ENCODE measurements around the gene PER1.

Gene PER1

DNA sequence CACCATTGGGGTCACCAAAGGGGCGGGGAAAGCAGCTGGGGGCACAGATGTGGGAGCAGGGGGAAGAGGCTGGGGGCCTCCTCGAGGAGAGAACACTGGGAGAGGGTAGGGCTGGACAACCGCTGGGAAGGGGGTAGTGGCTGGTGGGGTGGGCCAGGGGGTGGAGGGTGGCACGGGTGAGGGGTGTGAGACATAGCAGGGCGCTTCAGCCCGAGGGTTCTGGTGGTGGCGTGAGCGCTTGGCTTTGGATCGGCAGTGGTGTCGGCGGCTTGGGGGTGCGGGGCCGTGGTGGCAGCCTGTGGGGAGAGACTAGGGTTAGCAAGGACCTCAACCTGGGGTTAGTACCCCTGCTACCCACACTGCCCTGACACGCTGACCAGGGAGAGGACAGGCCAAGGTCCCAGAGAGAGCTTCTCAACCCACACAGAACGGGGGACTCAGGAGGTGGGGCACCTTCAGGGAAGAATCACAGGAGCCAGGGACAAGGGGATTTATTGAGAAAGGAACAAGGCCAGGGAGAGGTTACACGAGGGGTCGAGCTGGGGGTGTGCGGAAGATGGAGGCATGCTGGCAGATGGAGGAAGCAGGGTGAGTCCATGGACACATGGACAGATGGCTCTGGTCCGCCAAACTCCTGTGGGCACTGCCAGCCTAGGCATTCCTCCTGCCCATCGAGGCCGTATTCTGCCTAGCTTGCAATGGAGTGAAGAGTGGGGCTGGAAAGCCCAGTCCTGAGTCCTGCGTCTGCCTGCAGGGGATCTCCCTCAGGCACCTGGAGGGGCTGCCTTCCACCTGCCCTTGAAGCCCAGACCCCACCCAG is 8.4 kb downstream of the PER1 start:
- H3K4me3 ChIP-seq (ENCODE audit: low read depth, low read length), result no peak overlapping the region
- DNase-seq (ENCODE audit: low read depth), result no peak

DNA sequence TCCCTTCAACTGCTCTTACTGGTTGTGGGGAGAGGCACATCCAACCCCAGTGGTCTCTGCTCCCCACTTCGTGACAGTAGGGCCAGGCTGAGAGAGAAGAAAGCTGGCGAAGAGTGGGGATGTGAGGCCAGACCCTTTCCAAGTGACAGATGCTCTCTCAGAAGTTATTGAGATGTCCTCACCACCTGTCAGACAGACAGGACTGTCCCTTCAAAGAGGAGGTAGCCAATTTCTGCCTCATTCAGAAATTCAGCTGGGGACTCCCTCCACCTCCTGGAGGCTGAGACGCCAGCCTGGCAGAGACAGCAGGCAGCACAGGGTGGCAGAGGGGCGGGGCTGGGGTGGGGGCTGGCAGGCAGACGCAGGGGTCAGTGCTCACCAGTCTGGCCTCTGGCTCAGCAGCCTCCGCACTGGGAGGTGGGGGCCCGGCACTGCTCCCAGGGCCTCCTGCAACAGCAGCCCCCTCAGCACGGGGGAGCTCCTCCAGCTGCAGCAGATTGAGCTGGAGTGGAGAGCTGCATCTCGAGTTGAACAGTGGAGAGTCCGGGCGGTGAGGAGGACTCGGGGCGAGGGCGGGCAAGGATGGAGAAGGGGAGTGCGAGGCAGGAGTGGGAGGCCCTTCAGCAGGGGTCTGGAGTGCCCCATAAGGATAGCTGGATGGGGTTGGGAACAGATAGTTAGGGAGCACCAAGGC is 9.2 kb downstream of the PER1 start:
- H3K4me3 ChIP-seq (ENCODE audit: low read depth, low read length), result no peak overlapping the region
- no peak for DNase-seq (ENCODE audit: low read depth)

DNA sequence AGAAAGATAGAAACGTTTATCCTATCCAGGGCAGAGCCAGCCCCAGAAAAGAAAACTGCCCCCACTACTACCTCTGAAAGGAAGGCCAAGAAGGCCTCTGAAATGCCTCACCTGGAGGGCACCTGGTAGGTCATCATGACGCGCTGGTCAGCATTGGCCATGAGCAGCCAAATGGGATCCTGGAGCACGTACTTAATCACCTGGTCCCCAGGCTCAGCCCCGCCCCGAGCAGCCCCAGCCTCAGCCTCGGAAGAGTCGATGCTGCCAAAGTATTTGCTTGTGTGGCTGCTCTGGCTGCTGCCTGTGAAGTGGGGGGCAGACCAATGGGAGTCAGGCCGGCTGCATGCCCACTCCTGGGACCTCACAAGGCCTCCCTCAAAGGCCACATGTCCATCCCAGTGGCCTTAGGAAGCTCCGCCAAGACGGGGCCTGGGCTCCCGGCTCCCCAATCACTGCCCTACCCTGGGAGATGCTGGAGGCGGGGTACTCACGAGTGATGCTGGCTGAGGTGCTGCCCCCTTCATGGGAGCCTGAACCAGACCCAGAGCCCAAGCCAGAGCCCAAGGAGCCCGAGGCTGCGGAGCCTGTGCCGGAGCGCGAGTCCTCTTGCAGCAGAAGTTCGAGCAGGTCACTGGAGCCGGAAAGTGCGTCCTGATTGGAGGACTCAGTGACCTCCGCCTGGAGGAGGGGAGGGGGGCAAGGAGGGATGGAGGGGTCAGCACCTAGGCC is 9.9 kb downstream of the PER1 start:
- H3K4me3 ChIP-seq (ENCODE audit: low read depth, low read length), result no peak overlapping the region
- DNase-seq (ENCODE audit: low read depth), result no peak

- DNase-seq (ENCODE audit: low read depth), result no peak
- no peak overlapping the region for H3K4me3 ChIP-seq (ENCODE audit: low read depth, low read length)
Measured at GRCh38 chr17:8141741-8142140, 10.5 kb downstream of the PER1 start.

- no peak for DNase-seq (ENCODE audit: low read depth)
- H3K4me3 ChIP-seq (ENCODE audit: low read depth, low read length), result no peak overlapping the region
Measured at GRCh38 chr17:8141045-8141444, 11.2 kb downstream of the PER1 start.

DNA sequence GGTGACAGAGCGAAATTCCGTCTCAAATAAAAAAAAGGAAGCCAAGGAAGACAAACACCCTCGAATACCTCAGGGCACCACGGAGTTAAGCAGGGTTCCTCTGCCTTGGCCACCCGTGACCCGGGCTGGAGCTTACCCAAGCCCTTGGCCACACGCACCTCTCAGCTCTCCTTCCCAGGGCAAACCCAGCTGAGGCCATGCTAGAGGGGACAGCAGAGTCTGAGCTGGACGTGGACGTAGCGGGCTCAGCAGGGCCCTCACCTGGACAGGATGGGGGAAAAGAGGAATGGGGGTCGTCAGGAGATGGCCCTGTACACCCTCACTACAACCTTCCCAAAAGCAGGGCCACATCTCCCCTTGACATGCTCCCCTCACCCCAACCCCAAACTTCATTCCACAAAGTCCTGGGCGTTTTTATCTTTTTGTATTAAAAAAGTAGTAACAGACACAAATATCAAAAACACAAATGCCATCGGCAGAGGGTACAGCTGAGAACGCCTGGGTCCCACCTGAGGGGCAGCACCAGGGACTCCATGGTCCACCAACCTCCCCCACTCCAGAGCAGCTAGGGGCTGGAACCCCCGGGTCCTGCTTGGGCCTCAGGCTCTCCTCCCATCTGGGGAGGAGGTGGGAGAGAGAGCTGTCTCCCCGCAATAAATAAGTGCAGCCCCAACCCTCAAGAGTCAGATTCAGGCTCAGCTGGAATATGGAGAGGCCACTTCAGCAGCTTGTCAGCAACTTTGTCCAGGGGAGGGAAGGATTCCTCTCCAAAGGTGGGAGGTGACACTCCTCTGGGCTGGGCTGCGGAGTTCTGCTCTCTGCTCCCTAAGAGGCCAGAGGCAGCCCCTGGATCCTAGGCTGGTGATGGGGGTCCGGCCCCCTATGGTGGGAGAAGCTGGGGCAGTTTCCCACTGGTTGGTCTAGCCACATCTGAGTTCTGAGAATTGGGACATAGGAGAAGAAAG is 11.9 kb downstream of the PER1 start:
- H3K4me3 ChIP-seq (ENCODE audit: low read depth, low read length), result no peak overlapping the region
- DNase-seq (ENCODE audit: low read depth), result no peak

DNA sequence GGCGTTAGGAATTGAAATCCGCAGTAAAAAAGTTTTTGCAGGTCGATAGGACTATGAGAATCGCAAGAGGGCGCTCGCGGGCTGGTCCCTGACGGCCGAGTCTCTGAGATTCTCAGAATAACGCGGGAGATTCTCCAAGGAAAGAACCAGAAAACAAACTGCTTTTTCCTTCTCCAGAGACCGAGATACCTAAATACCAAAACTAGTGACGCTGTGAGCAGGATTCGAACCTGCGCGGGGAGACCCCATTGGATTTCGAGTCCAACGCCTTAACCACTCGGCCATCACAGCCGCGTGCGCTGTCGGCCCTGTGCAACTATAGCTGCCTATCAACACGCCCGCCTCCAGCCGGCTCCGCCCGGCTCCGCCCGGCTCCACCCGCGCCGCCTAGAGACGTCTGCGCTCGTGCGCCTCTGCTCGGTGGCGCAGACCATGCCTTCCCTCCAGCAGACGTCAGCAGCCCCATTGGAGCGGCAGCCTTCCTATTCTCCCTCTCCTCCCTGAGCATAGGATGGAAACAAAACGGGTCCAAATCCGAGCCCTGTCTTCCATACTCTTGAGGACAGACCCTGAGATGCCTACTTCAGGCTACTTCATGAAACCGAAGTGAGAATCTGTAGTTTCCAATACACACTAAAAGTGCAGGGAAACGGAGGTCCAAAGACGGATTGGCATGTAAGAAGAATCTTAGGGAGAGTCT is 13.4 kb downstream of the PER1 start:
- H3K4me3 ChIP-seq (ENCODE audit: low read depth, low read length), result peak overlapping the region; percentile 39
- peak; percentile 84 for DNase-seq (ENCODE audit: low read depth)

- peak overlapping the region; percentile 4 for H3K4me3 ChIP-seq (ENCODE audit: low read depth, low read length)
- no peak for DNase-seq (ENCODE audit: low read depth)
Measured at GRCh38 chr17:8138374-8138671, 13.9 kb downstream of the PER1 start.

DNA sequence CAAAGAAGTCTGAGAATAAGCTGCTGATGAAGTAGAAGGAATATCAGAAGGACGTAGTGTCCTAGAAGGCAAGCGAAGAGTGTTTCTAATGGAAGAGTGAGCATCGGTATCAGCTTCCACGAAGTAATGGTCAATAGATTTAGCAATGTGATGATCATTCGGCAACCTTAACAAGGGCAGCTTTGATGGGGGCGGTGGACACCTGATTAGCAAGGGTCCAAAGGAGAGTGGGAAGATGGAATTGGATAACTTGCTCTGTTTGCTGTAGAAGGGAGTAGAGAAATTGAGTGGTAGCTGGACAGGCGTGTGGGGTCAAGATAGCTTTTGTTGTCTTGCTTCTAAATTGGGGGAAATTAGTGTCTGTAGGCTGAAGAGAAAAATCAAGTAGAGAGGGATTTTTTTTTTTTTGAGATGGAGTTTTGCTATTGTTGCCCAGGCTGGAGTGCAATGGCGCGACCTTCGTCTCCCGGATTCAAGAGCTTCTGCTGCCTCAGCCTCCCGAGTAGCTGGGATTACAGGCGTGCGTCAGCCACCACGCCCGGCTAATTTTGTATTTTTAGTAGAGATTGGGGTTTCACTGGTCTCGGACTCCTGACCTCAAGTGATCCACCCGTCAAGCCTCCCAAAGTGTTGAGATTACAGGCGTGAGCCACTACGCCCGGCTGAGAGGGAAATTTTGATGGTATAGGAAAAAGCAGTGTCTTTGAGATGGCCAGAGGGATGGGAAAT is 14.4 kb downstream of the PER1 start:
- H3K4me3 ChIP-seq (ENCODE audit: low read depth, low read length), result peak overlapping the region; percentile 4
- DNase-seq (ENCODE audit: low read depth), result no peak

DNA sequence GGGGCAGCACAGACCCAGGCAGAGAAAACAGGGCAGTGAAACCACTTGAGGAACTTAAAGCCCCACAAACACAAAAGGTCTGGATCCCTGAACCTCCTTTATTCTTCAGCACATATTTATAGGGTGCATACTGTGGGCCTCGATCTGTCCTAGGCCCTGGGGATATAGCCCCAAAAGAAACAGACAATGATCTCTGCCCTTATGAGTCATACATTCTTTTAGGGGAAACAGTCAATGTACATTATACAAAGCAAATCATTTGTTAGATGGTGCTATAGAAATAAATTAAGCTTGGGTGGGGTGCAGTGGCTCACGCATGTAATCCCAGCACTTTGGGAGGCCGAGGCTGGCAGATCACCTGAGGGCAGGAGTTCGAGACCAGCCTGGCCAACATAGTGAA is 18.3 kb downstream of the PER1 start:
- H3K4me3 ChIP-seq (ENCODE audit: low read depth, low read length), result no peak overlapping the region
- DNase-seq (ENCODE audit: low read depth), result no peak

- no peak for DNase-seq (ENCODE audit: low read depth)
- H3K4me3 ChIP-seq (ENCODE audit: low read depth, low read length), result no peak overlapping the region
Measured at GRCh38 chr17:8133399-8133798, 18.8 kb downstream of the PER1 start.

DNA sequence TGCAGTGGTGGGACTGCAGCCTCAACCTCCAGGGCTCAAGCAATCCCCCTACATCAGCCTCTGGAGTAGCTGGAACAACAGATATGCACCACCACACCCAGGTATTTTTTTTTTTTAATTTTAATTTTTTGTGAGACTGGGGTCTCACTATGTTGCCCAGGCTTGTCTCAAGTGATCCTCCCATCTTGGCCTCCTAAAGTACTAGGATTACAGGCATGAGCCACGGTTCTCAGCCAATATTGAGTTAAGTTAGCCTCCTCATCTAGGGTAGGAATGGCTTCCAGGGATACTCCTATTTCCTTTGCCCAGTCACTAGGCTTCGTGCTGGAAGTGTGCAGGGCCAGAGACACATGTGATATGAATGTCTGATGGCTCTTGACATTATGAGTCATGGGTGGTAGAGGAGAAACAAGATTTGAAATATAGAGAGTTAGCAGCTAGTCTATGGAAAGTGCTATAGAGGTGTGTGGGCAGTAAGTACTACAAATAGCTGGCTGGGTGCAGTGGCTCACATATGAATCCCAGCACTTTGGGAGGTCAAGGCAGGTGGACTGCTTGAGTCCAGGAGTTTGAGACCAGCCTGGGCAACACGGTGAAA is 20.3 kb downstream of the PER1 start:
- no peak for DNase-seq (ENCODE audit: low read depth)
- H3K4me3 ChIP-seq (ENCODE audit: low read depth, low read length), result no peak overlapping the region

DNA sequence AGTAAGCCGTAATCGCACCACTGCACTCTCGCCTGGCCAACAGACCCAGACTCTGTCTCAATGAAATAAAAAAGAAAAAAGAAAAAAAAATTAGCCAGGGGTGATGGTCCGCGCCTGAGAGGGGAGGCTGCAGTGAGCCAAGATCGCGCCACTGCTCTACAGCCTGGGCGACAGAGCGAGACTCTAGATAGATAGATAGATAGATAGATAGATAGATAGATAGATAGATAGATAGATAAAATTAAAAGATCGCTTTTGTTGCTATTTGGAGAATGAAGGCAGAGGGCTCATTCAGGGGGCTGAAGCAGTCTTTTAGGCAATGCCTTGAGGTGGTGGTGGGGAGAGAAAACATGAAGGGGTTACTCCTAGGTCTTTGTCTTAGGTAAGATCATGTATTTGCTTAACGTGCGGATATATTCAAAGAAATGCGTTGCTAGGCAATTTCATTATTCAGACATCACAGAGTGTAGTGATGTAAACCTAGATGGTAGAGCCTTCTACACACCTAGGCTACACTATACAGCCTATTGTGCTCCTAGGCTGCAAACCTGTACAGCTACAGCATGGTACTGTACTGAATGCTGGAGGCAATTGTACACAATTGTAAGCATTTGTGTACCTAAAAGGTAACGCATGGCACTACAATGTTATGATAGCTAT is 23.9 kb downstream of the PER1 start:
- DNase-seq (ENCODE audit: low read depth), result no peak
- no peak overlapping the region for H3K4me3 ChIP-seq (ENCODE audit: low read depth, low read length)

GRCh38 chr17:8126491-8127066 is 25.6 kb downstream of the PER1 start:
- peak overlapping the region; percentile 71 for H3K4me3 ChIP-seq (ENCODE audit: low read depth, low read length)
- no peak for DNase-seq (ENCODE audit: low read depth)

- peak overlapping the region; percentile 71 for H3K4me3 ChIP-seq (ENCODE audit: low read depth, low read length)
- DNase-seq (ENCODE audit: low read depth), result no peak
Measured at GRCh38 chr17:8125947-8126490, 26.2 kb downstream of the PER1 start.

- no peak for DNase-seq (ENCODE audit: low read depth)
- H3K4me3 ChIP-seq (ENCODE audit: low read depth, low read length), result peak overlapping the region; percentile 71
Measured at GRCh38 chr17:8125154-8125946, 26.9 kb downstream of the PER1 start.

Measured in skeletal muscle cell (primary cell).